HG03354 (cell line): Measurements from ENCODE around the gene BCAS3.

Experiments
- ATAC-seq: cut with Tn5 transposase; IDR thresholded peaks from one replicate; pipeline ENCODE4 v1.9.1; 2021; ENCODE audit warnings: mild to moderate bottlenecking; ENCODE audit not compliant: unreplicated experiment, poor library complexity, severe bottlenecking

Gene BCAS3

DNA sequence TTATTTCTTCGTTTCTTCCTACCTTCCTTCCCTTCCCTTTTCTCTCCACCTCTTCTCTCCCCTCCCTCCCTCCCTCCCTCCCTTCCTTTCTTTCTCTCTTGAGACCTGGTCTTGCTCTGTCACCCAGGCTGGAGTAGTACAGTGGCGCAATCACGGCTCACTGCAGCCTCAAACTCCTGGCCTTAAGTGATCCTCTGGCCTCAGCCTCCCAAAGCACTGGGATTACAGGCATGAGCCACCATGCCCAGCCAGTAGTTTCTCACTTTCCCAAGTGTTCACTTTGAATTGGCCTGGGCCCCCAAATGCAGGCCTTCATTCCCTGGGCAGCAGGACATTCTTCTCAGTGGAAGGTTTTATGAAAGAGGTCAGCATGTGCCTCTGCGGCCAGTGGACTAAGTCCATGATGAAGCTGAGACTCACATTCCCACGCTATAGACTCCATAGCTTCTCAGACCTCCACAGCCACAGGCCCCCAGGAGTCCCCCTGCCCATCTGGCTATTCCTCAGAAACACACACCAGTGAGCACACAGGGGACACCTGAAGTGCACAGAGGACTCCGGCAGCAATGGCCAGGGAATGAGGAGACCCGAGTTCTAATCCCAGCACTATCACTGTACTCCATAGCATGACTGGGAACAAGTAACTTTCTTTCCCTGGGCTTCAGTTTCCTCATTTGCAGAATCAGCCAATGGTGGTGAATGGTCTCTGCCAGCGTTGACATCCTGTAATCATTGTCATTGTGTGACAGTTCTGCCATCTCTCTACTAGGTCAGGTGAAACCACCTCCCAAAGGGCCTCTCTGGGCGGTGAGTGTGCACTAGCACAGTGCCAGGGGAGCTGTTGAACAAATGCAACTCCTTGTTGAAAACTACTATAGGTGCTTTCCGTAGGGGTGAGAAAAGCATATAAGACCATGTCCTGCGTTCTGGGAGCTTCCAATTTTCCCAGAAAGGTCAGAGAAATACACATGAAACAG, 652.8 kb downstream of the BCAS3 start:
- ATAC-seq: no peak

DNA sequence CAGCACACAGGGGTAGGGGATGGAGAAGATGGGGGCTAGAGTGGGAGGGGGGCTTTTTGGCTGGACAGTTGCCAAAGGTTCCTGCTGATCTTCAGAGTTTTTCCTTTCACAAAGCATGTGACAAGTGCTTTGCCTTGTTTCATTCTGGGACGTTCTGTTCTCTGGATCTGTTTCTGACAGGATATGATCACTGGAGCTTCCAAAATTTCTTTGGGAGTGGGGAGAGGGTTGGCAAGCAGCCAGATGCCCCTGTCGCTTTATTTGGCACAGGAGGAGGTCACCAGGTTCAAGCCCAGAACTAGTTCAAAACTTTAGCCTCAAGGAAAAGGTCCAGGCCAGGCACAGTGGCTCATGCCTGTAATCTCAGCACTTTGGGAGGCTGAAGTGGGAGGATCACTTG, 653.5 kb downstream of the BCAS3 start:
- ATAC-seq: no peak

DNA sequence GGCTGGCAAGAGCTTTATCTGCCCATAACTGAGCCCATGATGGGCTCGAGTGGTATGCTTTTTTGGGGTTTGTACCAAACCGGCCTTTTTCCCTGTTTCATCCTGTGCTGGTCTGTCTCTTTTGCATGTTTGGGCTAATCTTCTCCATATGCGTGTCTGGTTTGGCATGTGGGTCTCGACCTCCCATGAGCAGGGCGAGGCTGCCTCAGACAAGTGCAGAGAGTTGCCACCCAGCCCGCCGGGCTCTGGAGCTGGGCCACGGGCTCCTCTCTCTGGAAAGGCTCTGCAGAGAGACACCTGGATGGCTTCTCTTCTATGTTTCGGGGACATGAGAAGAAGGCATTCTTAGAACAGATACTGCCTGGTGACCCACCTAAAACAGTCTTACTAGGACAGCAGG, 654.2 kb downstream of the BCAS3 start:
- ATAC-seq: no peak

- no peak for ATAC-seq
Measured at GRCh38 chr17:61333136-61333535, 655.5 kb downstream of the BCAS3 start.

DNA sequence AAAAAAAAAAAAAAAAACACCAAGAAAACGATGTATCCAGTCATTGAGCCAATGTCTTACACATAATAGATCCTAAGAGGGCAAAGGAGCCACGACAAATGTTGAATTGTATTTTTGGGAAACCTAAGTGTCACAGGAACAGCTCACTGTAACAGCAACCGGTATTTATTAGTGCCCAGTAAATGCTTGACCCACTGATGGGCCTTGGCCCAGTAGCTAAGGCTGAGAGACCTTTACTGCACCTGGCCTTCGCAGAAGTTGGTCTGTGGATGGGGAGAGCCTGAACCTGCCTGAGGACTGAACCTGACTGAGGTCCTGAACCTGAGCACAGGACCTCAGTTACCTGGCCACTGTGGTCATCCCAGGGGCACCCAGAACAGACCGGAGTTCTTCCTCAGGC, 657.0 kb downstream of the BCAS3 start:
- no peak for ATAC-seq

DNA sequence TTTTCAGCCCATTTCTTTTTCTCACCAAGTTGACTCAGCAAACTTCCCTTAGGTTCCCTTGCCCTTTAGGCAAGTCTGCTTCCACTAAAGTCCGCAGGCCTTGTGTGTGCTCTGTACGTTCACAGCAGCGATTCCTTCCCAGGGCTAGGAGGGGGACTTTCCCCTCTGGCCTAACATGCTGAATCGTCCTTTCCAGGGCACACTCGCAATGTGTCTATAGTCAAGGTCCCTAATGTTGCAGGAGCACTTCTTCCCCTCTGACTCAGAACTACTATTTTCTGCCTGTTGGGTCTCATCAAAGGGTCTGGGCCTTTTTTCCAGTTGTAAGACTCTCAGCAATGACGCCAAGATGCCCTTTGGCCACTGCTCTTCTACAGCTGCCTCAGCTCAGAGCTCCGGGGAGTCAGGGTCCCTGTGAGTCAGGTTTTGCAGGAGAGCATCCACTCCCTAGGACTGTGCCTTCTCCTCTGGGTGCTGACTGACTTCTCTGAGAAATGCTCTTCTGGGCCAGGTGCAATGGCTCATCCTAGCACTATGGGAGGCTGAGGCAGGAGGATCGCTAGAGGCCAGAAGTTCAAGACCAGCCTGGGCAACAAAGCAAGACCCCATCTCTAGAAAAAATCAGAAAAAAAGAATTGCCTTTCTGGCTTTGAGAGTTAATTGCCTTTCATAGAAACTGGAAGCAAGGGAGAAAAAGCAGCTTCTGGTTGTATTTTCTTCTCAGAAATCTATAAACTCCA, 657.6 kb downstream of the BCAS3 start:
- ATAC-seq: no peak

GRCh38 chr17:61335845-61336655, 658.4 kb downstream of the BCAS3 start:
- ATAC-seq: no peak

GRCh38 chr17:61337290-61337689, 659.6 kb downstream of the BCAS3 start:
- no peak for ATAC-seq

GRCh38 chr17:61338000-61338798, 660.5 kb downstream of the BCAS3 start:
- no peak for ATAC-seq

GRCh38 chr17:61338874-61339478, 661.3 kb downstream of the BCAS3 start:
- no peak for ATAC-seq

DNA sequence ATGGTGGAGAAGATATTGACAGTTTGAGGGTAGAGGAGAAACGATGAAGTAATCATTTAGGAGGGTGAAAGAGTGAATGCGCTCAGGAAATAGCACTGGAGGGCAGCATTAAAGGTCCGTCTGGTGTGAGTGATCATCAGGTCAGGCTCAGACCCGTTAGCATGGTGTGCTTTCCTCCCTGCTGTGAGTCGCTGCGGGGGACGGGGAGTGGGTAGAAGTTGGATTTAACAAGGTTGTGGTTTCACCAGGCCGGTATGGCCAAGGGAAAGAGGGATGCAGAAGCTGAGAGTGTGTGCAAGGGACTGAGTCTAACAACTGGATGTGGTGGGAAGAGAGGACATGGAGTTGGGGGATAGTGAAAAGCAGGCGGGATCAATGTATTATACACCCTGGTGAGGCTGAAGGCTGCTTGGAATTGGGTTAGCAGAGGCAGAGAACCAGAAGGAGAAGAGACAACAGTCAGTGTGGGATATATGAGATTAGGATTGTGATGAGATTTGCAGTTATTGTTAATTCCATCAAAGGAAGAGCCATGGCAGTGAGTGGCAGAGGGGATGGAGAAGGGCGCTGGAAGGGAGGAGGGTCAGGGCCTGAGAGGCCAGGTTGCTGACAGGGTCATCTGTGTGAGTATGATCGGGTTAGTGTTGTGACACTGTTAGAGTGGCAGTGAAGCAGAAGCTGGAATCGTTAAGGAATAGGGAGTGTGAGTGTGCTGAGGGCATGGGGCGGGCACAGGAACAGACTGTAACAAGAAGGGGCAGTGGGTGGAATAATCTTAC, 663.0 kb downstream of the BCAS3 start:
- no peak for ATAC-seq

DNA sequence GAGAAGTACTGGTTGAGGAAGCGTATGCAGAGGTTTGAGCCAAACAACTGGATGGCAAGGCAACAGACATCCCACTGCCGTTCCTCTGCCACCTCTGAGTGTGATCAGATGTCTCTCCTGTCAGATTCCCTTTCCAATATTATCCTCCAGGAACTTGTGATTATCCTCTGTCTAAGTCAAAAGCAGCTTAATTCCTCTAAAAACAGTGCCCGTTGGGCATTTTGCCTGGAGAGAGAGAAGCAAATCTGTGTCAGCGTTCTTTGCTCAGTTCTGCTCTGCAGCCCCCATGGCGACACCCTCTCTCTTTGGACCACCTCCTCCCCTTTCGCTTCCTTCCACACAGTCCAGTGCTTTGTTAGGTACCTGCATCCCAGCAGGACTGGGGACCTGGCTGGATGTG, 665.9 kb downstream of the BCAS3 start:
- ATAC-seq: no peak

GRCh38 chr17:61345061-61345460, 667.4 kb downstream of the BCAS3 start:
- no peak for ATAC-seq

GRCh38 chr17:61345825-61346666, 668.4 kb downstream of the BCAS3 start:
- no peak for ATAC-seq

GRCh38 chr17:61349350-61349749, 671.7 kb downstream of the BCAS3 start:
- no peak for ATAC-seq

DNA sequence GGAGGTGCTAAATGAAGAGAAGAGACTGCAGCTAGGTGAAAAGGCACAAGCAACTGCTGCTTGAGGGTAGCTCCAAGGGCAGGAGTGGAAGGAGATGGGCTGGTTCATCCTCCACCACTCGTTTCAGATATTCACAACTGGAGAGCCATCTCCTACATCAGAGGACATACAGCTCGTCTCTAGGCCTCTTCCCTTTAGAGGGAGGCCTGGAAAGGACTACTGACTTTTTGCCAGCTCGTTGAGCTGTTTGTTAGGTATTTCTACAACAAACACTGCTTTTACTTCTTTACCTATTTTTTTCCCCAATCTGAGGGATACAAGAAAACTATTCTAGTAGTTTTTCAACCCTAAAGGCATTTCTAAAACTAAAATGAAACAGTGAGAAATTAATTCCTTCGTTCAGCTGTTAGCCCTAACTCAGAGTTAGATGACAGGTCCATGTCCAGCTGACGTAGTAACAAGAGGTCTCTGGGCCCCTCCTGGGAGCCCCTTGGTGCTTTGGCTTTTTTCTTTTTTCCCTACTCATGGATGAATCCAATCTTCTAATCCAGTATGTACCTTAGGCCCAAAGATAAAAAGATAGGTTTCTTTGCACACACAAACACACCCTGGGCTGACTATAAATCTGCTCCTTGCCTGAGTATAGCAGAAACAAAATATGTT, 674.2 kb downstream of the BCAS3 start:
- no peak for ATAC-seq

- ATAC-seq: no peak
Measured at GRCh38 chr17:61352408-61352770, 674.7 kb downstream of the BCAS3 start.
